Vagina (tissue), 2 donors: ENCODE results near the gene PCDHA1. TPM values are rescaled to one million over a fixed set of nuclear protein-coding genes. Genes with fewer than 3 reads are reported as not detected.

Experiments used
- DNase-seq, 2 donors: peaks; one replicate each; pipeline ENCODE4 v3.0.0-alpha.2; 2017; ENCODE audit errors: extremely low spot score in 2 of 2
- H3K27ac ChIP-seq: fragments of 200-600 bp; sonication (generic); one replicate; pipeline ENCODE4 v1.5.1; 2019
- H3K27me3 ChIP-seq: fragments of 200-600 bp; sonication (generic); one replicate; pipeline ENCODE4 v1.5.1; 2019
- H3K36me3 ChIP-seq, 2 donors: fragments of 200-600 bp; sonication (generic); one replicate each; pipeline ENCODE4 v1.5.1; 2017 to 2019
- H3K4me1 ChIP-seq: fragments of 200-600 bp; sonication (generic); one replicate; pipeline ENCODE4 v1.5.1; 2019
- H3K4me3 ChIP-seq, 2 donors: fragments of 200-600 bp; sonication (generic); 1 replicate in 1 of 2; 2 replicates in 1 of 2; pipeline ENCODE4 v1.5.1; 2016 to 2019
- H3K9me3 ChIP-seq: fragments of 200-600 bp; sonication (generic); one replicate; pipeline ENCODE4 v1.5.1; 2019
- CTCF ChIP-seq, 3 experiments: fragments of 450-650 bp in 2 of 3; fragments of 200-600 bp in 1 of 3; sonication (generic) in 1 of 3; IDR thresholded peaks; one replicate each; pipeline ENCODE4 v1.5.1; 2017 to 2019; ENCODE audit warnings: antibody characterized with exemption in 3 of 3, mild to moderate bottlenecking in 2 of 3, moderate library complexity in 2 of 3
- POLR2A ChIP-seq, 2 donors: fragments of 450-650 bp; IDR thresholded peaks; one replicate each; pipeline ENCODE4 v1.6.1; 2017; ENCODE audit warnings: antibody characterized with exemption in 2 of 2, mild to moderate bottlenecking in 2 of 2, moderate library complexity in 2 of 2
- POLR2AphosphoS5 ChIP-seq, 2 donors: sonication (generic); formaldehyde crosslinking; IDR thresholded peaks; one replicate each; pipeline ENCODE4 v1.9.0; 2017; ENCODE audit warnings: antibody characterized with exemption in 2 of 2, mild to moderate bottlenecking in 2 of 2, low read depth in 1 of 2; ENCODE audit not compliant: insufficient read depth in 1 of 2
- intact Hi-C: fragments of 100-400 bp; cut with DNase I; formaldehyde crosslinking; loops from one replicate; pipeline ENCODE4 v1.15.1; 2023
- total RNA-seq: library from RNA; depleted of rRNA; stranded (reverse); fragments of >200 nt; gene quantifications from one replicate; pipeline ENCODE4 v1.2.3, GENCODE V29; 2016

PCDHA1 gene
- total RNA-seq, 1 donor from 2014 or later: not detected

DNA sequence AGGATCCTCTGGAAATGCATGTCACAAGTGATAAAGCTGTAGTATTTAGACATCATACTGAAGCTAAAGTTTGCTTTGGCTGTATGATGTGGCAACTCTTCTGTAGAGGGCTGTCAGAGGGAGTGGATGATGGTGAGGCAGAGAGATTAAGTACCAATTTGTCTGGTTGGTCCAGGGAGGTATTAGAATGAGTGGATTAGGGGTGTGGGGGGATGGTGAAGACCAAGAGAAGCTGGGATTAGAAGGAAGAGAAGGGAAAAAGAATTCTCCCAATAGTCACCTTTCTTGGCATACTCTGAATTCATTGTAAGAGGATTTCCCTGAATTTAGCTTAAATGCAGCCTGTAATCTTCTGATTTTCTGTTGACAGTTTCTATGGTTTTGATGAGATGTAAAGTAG is 183.9 kb downstream of the PCDHA1 start:
- Histone ChIP-seq H3K4me3 (no peak overlapping the region), H3K27ac (no peak overlapping the region), H3K9me3 (no peaks in the 10 kb centered on the region), H3K27me3 (no peaks in the 10 kb centered on the region), H3K4me1 (peaks cover 16% of the 10 kb centered on the region), H3K36me3 (no peaks in the 10 kb centered on the region)
- intact Hi-C loops: no loop called here
- no peak for TF ChIP-seq POLR2A (IDR thresholded peaks at IDR 0.05)
- TF ChIP-seq CTCF (IDR thresholded peaks at IDR 0.05): no peak
- TF ChIP-seq POLR2AphosphoS5 (IDR thresholded peaks at IDR 0.05; ENCODE audit: insufficient read depth in 1 of 2, low read depth in 1 of 2): no peak
- no peak for DNase-seq

DNA sequence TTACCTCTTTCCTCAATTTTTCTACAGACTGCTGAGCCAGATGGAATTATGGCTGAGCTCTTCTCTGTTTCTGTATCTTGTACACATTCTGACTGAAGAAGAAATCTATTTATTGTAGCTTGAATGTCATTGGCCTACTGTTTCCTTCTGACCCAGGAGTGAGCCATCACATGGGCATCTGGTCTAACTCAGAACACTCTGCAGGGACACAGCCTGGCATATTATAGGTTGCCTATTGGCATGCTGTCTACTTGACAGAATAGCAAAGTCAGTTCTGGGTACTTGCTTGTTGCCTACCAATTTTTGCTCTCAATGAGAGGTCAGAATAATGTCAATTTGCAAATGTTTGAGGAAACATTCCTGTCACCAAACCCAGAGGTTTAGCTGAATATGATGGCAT is 187.6 kb downstream of the PCDHA1 start:
- intact Hi-C loops: no loop called here
- no peak overlapping the region for H3K27ac ChIP-seq
- no peak for TF ChIP-seq CTCF (IDR thresholded peaks at IDR 0.05)
- no peak for TF ChIP-seq POLR2A (IDR thresholded peaks at IDR 0.05)
- H3K9me3 ChIP-seq: no peaks in the 10 kb centered on the region
- no peaks in the 10 kb centered on the region for H3K27me3 ChIP-seq
- DNase-seq: no peak
- no peak overlapping the region for H3K4me3 ChIP-seq
- H3K36me3 ChIP-seq: no peaks in the 10 kb centered on the region
- H3K4me1 ChIP-seq: no peaks in the 10 kb centered on the region

- Histone ChIP-seq H3K9me3 (no peaks in the 10 kb centered on the region), H3K36me3 (no peaks in the 10 kb centered on the region), H3K27me3 (no peaks in the 10 kb centered on the region), H3K4me3 (no peak overlapping the region), H3K4me1 (no peaks in the 10 kb centered on the region), H3K27ac (no peak overlapping the region)
- TF ChIP-seq POLR2A (IDR thresholded peaks at IDR 0.05) (no peak), CTCF (IDR thresholded peaks at IDR 0.05) (no peak), POLR2AphosphoS5 (IDR thresholded peaks at IDR 0.05; ENCODE audit: insufficient read depth in 1 of 2, low read depth in 1 of 2) (no peak)
- DNase-seq: no peak
- intact Hi-C loops: no loop called here
Measured at GRCh38 chr5:140977003-140977402, 191.1 kb downstream of the PCDHA1 start.

DNA sequence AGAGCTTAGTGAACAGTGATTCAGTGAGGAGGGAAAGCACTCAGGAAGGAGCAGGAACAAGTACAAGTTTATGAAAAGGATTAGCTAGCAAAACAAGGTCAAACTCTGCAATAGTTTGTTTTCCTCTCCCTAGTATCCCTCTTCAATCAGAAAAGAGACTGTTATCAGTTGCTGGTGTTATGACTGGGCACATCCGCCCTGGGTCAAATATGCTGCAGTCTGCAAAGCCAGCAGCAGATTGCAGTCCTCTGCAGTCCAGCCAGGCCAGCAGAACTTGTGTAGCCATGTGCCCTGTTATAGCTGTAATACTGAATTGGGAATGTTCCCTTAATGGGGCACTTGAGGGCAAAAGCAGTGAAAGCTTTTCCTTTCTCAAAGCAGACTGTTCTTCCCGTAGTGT is 192.3 kb downstream of the PCDHA1 start:
- no peak overlapping the region for H3K4me3 ChIP-seq
- TF ChIP-seq POLR2AphosphoS5 (IDR thresholded peaks at IDR 0.05; ENCODE audit: insufficient read depth in 1 of 2, low read depth in 1 of 2) (no peak), POLR2A (IDR thresholded peaks at IDR 0.05) (no peak), CTCF (IDR thresholded peaks at IDR 0.05) (no peak)
- no peaks in the 10 kb centered on the region for H3K27me3 ChIP-seq
- H3K36me3 ChIP-seq: no peaks in the 10 kb centered on the region
- H3K27ac ChIP-seq: no peak overlapping the region
- intact Hi-C loops: no loop called here
- H3K9me3 ChIP-seq: no peaks in the 10 kb centered on the region
- no peaks in the 10 kb centered on the region for H3K4me1 ChIP-seq
- DNase-seq: no peak

- DNase-seq: no peak
- no peak overlapping the region for H3K27ac ChIP-seq
- no peaks in the 10 kb centered on the region for H3K36me3 ChIP-seq
- no peak overlapping the region for H3K4me3 ChIP-seq
- H3K4me1 ChIP-seq: no peaks in the 10 kb centered on the region
- H3K9me3 ChIP-seq: no peaks in the 10 kb centered on the region
- intact Hi-C loops: no loop called here
- no peaks in the 10 kb centered on the region for H3K27me3 ChIP-seq
- TF ChIP-seq POLR2A (IDR thresholded peaks at IDR 0.05) (no peak), POLR2AphosphoS5 (IDR thresholded peaks at IDR 0.05; ENCODE audit: insufficient read depth in 1 of 2, low read depth in 1 of 2) (no peak), CTCF (IDR thresholded peaks at IDR 0.05) (no peak)
Measured at GRCh38 chr5:140978983-140979382, 193.0 kb downstream of the PCDHA1 start.
